GM12801 (cell line): ENCODE results near the gene PITPNB.

ENCODE experiments used
- CTCF ChIP-seq: IDR thresholded peaks from one replicate; pipeline ENCODE4 v1.5.1; 2011; ENCODE audit warnings: control low read depth; ENCODE audit not compliant: insufficient read length; ENCODE audit errors: extremely low read depth

Gene PITPNB

GRCh38 chr22:27809700-27810608 lies 109.1 kb downstream of the PITPNB start:
- no peak for TF ChIP-seq CTCF

- TF ChIP-seq CTCF = no peak
These were observed 109.8 kb downstream of the PITPNB start for GRCh38 chr22:27809226-27809603.

GRCh38 chr22:27808451-27809225 lies 110.4 kb downstream of the PITPNB start:
- no peak for TF ChIP-seq CTCF

GRCh38 chr22:27805841-27806240 lies 113.2 kb downstream of the PITPNB start:
- no peak for TF ChIP-seq CTCF

- TF ChIP-seq CTCF = no peak
These were observed 114.4 kb downstream of the PITPNB start for GRCh38 chr22:27804470-27805297.

- TF ChIP-seq CTCF = no peak
These were observed 115.1 kb downstream of the PITPNB start for GRCh38 chr22:27803841-27804415.
